ENCODE results near the gene SLC34A1.
"Not testable (repeated sequence)": the region's sequence is repeated elsewhere in the genome, so short reads cannot be mapped to it uniquely, and the experiment has no call there.

Gene SLC34A1

GRCh38 chr5:177414481-177414880 is 30.2 kb downstream of the SLC34A1 start:
- DNase-seq, result no peak

DNA sequence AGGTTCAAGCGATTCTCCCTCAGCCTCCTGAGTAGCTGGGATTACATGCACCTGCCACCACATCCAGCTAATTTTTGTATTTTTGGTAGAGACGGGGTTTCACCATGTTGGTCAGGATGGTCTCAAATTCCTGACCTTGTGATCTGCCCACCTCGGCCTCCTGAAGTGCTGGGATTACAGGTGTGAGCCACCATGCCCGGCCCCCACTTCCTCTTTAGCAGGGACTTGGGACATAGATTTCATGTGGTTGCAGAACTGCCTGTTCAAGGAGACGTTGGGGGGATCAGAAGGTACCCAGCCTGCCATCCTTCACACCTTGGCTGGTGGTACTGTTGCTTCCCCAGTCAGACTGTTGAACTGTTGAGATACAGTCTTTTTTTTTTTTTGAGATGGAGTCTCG is 32.8 kb downstream of the SLC34A1 start:
- DNase-seq, result not testable (repeated sequence)

GRCh38 chr5:177419046-177419445 is 34.8 kb downstream of the SLC34A1 start:
- DNase-seq, result no peak

DNA sequence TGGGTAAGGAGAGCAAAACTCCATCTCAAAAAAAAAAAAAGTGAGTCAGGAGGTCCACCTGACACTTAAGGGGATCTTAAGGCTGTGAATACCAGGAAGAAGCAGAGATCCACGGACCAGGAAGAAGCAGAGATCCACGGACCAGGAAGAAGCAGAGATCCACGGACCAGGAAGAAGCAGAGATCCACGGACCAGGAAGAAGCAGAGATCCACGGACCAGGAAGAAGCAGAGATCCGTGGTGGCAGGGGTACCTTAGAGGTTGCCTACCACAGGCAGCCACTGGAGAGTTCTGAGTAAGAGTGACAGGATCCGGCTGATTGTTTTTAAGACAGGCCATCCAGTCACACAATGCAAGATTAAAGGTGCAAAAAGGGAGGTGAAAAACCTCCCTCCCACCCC is 36.2 kb downstream of the SLC34A1 start:
- not testable (repeated sequence) for DNase-seq

GRCh38 chr5:177421062-177421798 is 37.0 kb downstream of the SLC34A1 start:
- no peak for DNase-seq

GRCh38 chr5:177423671-177424070 is 39.4 kb downstream of the SLC34A1 start:
- DNase-seq, result no peak

DNA sequence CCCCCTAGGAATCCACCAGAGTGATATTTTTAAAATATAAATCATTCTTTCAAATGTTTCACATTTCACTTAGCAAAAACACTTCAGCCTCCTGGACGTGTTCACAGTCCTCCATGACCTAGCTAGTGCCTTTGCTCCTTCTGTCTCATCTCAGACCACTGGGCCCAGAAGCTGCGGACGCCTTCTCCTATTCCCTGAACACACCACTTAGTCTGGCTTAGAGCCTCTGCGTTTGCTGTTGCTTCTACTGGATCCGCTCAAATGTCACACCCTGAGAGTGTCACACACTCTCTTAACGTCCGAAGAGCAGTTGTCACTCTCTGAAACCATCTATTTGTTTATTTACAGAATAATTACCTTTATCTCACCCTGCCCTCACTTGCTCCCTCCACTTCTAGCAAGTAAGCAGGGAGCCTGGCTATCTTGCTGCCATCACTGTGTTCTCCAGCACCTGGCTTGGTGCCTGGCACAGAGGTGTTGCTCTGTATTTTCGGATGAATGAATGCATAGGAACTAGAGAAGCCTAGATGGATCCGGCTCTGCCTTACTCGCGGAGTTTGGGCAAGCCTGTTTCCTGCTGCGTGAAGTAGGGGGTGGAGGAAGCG is 41.1 kb downstream of the SLC34A1 start:
- no peak for DNase-seq

GRCh38 chr5:177425801-177426565 is 41.7 kb downstream of the SLC34A1 start:
- peak; percentile 98 to 100 for DNase-seq

DNA sequence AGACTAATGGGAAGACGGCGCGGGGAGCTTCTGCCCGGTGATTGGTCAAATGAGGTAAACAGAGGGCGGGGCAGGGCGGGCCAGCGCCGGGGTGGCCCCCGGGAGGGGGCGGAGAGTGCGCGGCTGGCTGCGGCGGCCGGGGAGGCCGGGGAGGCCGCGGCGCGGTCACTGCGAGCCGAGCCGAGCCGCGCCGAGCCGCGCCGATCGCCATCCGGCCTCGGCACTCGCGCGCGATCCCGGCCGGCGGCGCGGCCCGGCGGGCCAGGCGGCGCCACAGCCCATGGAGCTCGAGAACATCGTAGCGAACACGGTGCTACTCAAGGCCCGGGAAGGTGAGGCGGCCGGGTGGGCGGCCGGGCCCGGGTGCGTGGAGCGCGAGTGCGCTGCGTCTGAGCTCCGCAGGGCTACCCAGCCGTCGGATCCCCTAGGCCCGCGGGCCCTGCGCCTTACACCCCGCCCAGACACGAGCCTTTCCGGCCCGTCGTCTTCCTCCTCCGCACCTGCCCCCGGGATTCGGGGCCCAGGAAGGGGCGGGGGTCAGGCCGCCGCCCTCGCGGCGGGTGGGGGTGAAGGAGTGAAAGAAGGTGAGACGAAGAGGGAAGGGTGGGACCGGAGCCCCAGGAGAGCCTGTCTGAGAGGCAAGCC is 42.5 kb downstream of the SLC34A1 start, which contains the start of gene GRK6:
Gene GRK6, plus strand, starts transcription at position 111 of the 645 bp plus-strand sequence. Its CDS starts 170 bp downstream, at position 281.
- no peak for DNase-seq

DNA sequence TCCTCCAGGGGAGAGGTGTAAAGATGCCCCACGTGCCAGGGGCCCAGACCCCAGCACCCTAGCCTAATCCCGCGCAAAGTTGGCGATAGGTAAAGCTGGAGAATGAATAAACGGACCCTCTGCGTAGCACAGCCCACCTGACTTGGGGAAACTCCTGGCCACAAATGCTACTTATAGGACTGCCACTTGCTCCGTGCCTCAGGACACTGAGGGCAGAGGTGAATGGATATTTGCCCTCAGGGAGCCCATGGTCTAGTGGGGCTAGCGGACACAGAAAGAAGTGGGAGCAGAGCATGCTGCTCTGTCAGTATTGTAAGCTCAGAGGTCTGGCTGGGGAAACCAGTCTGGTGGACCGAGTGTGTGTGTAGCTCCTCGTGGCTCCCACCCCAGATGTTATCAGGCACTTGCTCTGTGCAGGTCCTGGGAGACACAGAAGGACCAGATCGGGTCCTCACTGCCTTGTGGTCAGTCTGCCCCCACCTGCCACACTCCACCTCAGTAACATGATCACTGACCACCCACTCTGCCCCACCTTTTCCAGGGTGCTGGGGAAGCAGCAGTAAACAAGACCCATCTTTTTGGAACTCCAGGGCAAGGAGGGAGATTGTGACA is 43.1 kb downstream of the SLC34A1 start:
- no peak for DNase-seq

DNA sequence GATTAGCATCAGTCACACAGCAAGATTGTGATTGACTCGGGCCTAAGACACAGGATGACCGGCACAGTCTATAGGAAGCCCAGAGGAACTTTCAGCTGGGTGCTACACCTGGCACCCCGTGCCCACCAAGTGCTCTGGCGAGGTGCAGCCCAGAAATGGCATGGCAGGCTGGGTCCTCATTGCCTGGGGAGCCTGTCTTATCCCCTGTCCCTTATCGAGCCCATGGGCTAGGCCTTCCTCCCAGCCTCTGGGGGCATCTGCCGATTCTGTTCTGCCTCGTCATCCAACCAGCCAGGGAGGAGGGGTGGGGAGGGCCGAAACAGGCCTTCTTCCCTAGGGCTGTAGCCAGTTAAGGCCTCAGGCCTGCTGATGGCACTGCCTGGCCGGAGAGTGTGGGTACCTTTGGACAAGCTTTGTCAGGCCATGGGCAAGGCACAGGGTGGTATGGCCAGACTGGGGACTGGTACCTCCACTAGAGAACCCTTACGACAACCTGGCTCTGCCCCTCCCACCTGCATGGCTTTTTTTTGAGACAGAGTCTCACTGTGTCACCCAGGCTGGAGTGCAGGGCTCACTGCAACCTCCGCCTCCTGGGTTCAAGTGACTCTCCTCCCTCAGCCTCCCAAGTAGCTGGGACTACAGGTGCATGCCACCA is 43.8 kb downstream of the SLC34A1 start:
- no peak for DNase-seq

- DNase-seq, result no peak
Measured at GRCh38 chr5:177428574-177429217, 44.5 kb downstream of the SLC34A1 start.

- DNase-seq, result no peak
Measured at GRCh38 chr5:177429248-177430040, 45.2 kb downstream of the SLC34A1 start.

GRCh38 chr5:177430140-177430951 is 46.1 kb downstream of the SLC34A1 start:
- DNase-seq, result no peak

GRCh38 chr5:177430972-177431316 is 46.7 kb downstream of the SLC34A1 start:
- no peak for DNase-seq

DNA sequence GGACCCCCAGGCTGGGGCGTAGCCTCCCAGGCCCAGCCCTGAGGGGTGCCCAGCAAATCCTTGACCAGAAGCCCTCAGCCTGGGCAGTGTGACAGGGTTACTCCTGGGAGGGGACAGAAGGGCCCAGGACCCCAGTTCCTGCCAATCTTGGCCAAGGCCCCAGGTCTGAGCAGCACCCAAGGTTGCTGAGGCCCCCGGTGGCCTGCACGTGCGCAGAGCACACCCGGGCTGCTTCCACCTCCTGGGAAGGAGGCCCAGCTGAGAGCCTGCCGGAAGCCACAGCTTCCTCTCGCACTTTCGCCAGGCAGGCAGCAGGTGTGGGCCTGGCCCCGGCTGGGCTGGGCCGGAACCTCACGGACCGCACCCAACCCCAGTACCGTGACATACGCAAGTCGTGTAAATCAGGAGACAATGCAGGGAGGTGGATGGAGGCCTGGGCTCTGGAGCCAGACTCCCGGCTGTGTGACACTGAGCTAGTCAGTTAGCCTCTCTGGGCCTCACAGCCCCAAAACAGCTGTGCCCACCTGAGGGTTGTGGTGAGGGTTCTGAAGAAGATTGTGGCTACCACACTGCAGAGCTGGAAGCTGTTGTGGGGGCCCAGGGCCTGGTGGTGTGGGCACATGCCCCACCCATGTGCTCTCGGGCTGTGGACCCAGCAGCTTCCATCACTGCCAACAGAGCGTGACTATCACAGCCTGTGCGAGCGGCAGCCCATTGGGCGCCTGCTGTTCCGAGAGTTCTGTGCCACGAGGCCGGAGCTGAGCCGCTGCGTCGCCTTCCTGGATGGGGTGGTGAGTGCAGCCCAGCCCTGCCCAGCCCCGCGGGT is 47.3 kb downstream of the SLC34A1 start:
- DNase-seq, result no peak

GRCh38 chr5:177432143-177432838 is 48.1 kb downstream of the SLC34A1 start:
- no peak for DNase-seq

Measured in NCI-H446 (cell line).